GM08714 (cell line): ENCODE data around the gene GNAZ.

Source experiments
- H3K4me3 ChIP-seq: fragments of 200-500 bp; sonication (Bioruptor generic); 2 replicates; pipeline ENCODE4 v1.5.1; 2014; ENCODE audit warnings: mild to moderate bottlenecking, low read length, inconsistent platforms
- ZNF274 ChIP-seq: IDR thresholded peaks from 2 replicates; pipeline ENCODE4 v1.6.1; 2012; ENCODE audit warnings: mild to moderate bottlenecking, low read depth, low read length

Gene GNAZ

DNA sequence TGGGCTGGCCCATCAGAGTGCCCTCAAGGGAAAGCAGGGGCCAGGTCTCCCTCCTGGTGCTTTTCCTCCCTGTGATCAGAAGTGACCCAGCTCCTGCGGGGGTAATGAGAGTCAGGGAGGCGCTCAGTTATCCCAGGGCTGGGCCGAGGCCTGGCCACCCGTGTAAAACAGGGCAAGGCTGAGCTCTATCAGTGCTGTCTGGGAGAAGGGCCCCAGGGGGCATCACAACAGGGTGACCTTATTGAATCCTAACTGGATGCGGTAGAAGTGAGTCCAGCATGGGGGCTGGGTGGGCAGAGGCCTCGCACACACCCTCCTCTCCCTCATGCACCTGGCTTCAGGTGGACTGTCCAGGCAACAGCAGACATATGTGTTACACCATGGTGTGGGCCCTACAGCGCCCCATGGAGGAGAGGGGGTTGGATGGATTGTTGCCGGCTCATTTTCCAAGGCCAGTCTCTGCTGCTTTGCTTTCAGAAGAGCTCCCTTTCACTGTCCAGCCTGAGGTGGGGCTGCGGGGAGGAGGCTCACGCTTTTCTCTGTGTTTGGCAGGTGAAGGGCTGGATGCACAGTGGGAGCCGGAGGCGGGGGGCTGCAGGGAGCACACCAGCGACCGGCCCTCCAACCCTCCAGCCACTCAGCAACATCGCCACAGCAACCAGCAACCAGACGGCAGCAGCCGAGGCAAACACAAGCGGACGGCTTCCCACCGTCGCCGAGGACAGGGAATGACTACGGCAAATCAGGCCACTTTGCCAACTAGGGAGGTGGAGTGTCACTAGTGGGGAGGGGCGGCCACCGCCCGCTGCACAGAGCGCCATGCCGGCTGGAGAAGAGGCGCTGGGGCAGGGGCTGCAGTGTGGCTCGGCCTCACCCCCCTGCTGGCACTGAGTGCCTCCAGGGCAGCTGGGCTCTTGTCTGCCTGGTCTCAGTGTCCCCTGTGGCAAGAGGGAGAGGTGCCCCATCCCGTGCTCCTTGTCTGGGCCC is 24.7 kb downstream of the GNAZ start:
- no peak overlapping the region for H3K4me3 ChIP-seq
- TF ChIP-seq ZNF274: no peak

DNA sequence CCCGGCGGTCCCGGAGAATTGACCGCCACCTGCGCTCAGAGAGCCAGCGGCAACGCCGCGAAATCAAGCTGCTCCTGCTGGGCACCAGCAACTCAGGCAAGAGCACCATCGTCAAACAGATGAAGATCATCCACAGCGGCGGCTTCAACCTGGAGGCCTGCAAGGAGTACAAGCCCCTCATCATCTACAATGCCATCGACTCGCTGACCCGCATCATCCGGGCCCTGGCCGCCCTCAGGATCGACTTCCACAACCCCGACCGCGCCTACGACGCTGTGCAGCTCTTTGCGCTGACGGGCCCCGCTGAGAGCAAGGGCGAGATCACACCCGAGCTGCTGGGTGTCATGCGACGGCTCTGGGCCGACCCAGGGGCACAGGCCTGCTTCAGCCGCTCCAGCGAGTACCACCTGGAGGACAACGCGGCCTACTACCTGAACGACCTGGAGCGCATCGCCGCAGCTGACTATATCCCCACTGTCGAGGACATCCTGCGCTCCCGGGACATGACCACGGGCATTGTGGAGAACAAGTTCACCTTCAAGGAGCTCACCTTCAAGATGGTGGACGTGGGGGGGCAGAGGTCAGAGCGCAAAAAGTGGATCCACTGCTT is 25.5 kb downstream of the GNAZ start:
- H3K4me3 ChIP-seq: no peak overlapping the region
- no peak for TF ChIP-seq ZNF274

DNA sequence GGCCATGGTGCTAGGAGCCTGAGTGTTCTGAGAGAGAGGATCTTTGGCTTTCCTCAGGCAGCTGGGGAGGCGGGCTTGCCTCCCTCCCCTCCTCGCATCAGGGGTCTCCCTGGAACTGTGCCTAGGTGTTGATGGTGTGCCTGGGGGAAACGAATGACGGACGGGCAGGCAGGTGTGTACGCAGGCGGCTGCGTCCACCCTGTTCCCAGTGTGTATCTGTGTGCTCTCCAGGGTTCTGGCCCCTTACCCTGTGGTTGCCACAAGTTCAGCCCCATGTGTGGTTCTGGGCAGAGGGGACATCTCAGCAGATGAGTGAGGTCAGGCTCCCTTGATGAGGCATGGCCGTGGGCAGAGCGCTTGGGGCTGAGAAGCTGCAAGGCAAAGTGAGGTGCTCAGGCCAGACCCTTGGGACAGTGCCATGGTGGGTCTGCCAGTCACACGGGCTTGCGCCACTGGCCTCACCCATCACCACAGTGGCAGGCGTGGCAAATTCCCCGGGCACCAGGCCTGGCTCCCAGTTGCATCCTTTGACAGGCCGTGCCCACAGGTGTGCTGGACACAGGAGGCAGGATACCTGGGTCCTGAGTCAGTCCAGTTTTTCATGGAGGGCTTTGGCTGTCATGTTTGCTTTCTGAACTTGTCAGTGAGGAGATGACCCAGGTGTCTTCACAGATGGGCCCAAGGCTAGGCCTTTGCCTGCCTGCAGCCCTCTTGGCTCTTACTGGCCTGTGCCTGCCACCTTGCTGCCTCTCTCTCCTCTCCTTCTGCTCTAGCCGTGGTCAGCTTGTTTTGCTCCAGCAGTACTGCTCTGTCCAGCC is 27.3 kb downstream of the GNAZ start:
- TF ChIP-seq ZNF274: no peak
- no peak overlapping the region for H3K4me3 ChIP-seq

DNA sequence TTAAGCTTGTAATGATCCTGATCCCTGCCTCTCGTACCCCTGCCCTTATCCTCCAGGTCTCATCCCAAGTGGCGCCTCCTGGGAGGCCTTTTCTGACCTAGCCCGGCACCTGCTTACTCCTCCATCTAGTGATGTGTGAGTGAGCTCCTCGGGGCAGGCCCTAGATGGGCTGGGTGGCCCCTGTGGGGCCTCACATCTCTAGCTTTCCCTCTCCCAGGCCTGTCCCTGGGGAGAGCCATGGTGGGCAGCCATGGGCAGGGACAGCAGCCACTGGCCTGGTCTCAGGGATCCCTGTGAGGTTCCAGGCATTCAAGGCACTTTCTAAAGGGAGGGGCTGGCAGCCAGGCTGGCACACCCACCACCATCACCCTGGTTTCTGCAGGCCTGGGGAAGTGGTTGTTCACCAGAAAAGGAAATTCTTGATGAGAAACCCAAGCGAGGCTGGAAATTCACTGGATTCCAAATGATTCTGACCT is 27.9 kb downstream of the GNAZ start:
- H3K4me3 ChIP-seq: no peak overlapping the region
- TF ChIP-seq ZNF274: no peak

DNA sequence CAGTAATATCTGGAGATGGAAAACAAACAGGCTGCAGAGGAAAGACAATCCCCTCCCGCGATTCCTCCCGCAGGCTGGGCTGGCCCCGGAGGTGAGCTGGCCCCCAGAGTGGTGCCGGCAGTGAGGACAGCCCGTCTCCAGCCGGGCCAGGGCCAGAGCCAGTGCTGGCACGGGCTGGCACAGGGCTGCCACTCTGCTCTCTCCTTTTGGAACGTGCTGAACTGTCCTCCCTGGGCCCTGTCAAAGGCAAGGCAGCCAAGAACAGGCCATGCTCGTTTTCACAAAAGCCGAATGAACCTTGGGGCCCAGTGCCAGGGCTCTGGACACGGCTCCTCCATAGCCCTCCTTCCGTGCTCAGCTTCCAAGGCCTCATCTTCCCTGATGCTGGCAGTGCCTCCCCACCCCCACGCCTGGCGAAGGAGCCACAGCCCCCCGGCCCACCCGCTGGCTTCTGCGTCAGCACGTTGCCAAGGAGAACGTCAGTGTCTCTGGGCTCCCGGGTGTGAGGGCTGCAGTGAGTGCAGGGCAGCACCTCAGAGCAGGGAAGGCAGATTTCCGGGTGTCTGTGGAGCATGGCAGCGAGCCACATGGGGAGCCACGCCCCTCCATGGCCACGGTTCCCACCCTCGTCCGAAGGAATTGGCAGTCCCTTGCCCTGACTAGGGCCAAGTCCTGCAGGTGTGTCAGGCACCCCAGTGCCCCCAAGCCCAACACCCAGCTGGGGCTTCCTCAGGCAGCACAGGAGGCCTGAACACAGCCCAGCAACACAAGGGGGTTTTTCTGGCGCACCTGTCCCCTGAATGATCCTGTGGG is 28.6 kb downstream of the GNAZ start:
- TF ChIP-seq ZNF274: no peak
- no peak overlapping the region for H3K4me3 ChIP-seq

DNA sequence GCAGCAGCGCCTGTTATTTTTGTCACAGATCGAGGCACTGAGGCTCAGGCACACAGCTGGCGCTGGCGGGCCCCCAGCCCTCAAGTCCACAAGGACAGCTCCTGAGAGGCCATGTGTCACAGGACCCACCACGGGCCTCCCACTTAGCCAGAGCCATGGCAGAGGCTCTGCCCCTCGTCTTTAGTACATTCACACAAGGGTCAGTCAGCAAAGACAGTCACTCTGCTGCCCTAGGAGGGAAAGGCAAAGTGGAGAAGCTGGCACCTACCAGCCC is 29.1 kb downstream of the GNAZ start:
- no peak for TF ChIP-seq ZNF274
- no peak overlapping the region for H3K4me3 ChIP-seq

DNA sequence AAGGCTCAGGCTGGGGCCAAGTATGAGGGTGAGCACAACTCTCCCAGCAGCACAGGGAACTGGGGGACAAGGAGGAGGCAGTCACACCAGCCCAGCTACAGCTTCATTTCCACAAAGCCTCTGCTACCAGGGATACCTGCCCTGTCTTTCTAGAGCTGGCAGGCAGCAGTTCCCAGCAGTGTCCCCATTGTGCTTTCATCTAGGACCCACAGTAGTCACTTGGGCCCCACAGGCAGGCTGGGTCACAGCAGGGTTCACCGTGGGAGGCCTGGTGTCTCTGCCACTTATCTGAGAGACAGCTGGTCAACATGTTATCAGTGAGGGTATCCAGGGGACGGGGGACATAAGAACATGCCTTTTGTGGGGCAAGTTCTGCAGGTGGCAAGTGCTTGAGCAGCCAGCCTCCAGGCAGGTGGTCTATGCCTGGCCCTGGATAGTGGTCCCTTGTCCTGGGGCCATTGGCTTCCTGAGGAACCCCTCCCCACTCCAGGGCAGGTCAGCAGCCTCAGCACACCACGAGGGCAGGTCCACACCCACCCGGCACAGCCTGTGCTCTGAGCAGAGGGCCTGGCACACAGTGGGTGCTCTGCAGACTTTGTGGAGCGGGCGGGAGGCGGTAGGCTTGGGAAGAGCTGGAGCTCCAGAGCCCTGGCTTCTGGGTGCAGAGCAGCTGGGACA is 29.9 kb downstream of the GNAZ start:
- TF ChIP-seq ZNF274: no peak
- H3K4me3 ChIP-seq: no peak overlapping the region

DNA sequence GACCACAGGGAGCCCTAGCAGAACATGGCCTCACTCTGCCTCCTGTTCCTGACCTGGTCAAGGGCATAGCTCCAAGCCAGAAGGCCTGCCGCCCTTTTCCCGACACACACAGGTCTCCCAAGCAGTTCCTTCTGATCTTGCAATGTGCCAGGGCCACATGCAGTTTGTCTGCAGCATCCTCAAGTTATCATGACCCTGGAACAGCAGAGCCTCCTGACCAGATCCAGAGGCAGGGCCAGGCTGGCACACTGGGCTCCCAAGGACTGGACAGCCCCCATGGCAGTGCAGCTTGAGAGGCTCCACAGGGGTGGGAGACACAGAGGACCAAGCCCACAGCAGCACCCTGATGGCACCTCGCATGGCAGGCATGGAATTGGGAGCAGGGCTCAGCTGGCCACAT is 31.2 kb downstream of the GNAZ start:
- no peak for TF ChIP-seq ZNF274
- no peak overlapping the region for H3K4me3 ChIP-seq

DNA sequence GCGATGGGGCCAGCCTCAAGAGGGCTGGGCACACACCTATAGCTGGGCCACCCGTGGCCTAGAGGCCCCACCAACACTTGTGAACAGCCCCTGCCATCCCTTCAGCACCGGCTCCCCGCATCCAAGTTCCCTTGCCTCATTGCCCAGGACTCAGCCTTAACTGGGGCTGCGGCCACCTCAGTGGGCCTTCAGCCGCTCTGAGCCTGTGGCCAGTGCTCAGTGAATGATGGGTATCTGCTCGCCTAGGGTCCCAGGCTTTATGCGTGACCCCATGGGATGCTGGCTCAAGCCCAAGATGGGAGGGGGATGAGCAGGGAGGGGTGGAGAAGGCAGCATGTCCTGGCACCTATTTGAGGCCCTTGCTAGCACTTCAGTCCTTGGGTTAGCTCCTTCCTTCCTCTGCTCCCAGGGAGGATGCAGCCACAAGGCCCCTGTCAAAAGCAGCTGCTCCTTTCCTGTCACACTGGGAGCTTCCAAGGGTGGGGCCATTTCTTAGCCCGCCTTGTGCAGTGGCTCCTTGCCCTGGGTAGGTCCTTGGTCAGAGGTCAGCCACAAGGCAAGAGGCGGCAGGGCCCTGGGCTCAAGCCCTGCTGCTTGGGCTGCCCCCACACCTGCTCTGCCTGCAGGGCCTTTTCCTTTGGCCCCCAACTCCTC is 31.8 kb downstream of the GNAZ start:
- TF ChIP-seq ZNF274: no peak
- H3K4me3 ChIP-seq: no peak overlapping the region

DNA sequence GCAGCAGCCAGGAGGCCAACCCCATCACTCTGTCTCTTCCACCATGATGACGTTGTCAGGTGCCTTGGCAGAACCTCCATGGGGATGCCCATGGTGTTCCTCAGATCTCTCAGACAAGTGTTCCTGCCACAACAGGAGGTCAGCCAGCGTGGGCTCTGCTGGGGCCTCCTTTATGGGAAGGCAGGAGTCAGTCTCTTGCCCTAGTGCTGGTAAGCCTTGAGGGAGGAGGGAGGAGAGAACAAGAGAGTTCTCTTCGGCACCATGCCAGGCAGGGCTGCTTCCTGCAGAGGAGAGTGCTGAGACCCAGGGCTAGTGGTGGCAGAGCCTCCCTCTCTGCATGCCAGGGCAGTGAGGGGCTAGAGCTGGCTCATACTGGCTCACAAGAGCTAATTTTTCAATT is 32.5 kb downstream of the GNAZ start:
- no peak overlapping the region for H3K4me3 ChIP-seq
- no peak for TF ChIP-seq ZNF274

DNA sequence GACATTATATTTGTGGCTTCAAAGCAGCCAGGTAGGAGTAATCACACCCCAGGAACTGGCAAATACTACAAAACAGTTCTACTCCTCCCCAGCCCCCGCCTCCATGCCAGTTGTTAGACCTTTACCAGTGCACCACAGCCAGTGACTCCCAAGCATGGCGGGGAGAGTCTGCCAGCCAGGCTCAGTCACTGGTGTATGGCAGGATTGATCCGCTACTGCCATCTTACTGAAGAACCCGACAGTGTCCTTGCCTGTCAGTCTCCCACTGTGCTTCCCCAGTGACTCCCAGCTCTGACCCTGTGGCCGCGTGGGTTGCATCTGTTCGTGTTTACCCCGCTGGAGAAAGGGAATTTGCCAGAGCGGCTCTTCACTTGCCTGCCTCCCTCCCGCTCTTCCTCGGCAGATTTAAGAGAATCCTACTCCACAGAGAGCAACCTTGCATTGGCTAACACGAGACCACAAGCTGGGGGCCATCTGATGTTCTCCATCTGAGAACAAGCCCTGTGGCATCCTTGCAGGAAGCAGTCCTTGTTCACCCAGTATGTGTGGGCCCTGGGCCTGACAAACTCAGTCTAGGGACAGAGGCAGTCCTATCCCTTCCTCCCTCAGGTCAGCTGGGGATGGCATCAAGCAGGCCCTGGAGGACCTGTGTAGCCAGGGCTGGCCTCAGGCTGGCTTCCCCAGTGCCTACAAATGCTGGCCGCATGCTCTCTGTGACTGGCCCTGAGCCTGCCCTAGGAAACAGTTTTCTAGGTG is 33.1 kb downstream of the GNAZ start:
- no peak overlapping the region for H3K4me3 ChIP-seq
- no peak for TF ChIP-seq ZNF274
